Activated T-cell treated with anti-CD3 and anti-CD28 coated beads for 24 hours (primary cell): ENCODE data around the gene PGGHG.
"Not testable (repeated sequence)": the region's sequence is repeated elsewhere in the genome, so short reads cannot be mapped to it uniquely, and the experiment has no call there.

Experiments
- DNase-seq: peaks from one replicate; pipeline ENCODE4 v3.0.0-alpha.2; 2020; ENCODE audit warnings: low read depth

PGGHG gene

DNA sequence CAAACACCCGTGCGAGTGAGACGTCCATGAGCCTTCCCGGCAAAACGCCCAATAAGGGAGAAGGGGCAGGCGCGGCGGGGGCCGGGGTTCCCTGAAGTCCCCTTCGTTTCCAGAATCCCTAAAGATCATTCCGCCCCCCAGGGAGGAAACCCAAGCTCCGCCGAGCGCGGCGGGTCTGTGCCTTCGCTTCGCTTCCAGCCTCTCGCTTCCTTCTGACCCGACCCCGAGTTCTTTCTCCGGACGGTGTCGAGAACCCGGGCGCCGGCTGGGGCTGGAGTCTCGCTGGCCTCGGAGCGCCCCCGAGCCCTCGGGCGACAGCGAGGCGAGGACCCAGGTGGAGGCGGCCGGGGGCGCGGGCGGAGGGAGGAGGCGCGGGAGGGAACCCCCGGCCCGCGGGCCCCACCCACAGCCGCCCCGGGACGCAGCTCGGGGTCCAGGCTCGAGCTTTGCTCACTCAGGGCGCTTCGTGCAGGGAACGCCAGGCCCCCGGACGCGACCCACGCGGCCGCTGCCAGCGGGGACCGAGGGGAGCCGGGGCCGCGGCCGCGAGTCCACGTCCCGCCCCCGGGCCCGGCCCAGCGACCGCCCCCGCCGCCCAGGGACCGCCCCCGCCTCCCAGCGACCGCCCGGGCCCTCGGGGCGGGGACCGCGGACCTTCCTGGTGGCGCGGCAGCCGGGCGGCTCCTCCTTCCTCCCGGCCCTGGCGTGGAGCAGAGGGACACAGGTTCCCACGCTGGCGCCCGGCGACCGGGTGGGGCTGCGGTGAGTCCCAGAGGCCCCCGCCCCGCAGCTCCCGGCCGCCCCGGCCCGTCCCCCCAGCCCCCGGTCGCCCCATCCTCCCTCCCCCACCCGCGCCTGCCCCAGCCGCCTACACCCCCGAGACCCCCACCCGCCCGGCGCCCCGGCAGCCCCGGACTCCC lies at the start of gene PGGHG:
Gene PGGHG, plus strand, starts transcription at position 649 of the 920 bp plus-strand sequence. CDS start 691 bp downstream, outside the sequence.
- no peak for DNase-seq

DNA sequence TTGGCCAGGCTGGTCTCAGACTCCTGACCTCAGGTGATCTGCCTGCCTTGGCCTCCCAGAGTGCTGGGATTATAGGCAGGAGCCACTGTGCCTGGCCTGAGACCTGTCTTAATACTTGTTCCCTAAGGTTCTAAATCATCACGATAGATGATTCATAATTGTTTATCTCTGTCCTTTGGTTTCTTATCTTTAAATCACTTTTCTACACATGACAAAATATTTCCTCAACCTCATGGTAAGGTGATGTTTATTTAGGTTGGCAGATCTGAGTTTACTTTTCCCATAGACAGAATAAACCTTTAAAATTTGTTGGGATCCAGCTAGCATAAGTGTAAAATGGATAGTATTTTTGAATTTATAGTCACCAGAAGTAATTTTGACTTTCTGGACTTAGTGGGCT lies 48.6 kb upstream of the PGGHG start:
- no peak for DNase-seq

DNA sequence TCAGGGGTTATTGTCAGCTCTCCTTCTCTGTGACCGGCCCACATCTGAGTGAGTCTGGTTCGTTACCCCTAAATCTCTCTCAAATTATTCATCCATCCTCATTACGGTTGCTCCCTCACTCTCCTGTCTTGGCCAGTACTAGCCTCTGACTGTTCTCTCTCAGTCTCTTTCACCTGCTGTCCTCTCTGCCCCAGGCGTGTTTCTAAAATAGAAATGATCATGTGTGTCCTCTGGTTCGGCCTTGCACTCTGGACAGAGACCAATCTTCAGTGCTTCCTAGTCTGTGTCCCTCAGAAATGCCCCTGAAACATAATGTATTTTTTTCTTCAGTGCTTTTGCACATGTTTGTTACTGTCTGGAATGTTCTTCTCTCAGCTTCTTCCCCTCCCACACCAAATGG lies 47.3 kb upstream of the PGGHG start:
- DNase-seq = no peak

DNA sequence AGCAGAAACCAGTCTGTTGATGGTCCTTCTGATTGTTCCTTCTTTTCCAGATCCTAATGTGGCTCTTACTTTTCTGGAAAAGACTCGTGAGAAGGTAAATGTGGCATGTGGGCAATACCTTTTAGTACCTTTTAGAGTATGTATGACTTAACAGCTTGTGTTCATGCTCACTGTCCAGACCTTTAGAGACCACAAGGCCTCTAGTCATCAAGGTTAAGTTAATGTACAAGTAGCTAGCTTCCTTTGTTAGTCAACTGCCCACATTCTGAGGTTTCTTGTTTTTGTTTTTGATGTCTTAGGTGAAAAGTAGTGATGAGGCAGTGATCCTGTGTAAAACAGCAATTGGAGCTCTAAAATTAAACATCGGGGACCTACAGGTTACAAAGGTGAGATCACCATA lies 44.5 kb upstream of the PGGHG start:
- DNase-seq = no peak

DNA sequence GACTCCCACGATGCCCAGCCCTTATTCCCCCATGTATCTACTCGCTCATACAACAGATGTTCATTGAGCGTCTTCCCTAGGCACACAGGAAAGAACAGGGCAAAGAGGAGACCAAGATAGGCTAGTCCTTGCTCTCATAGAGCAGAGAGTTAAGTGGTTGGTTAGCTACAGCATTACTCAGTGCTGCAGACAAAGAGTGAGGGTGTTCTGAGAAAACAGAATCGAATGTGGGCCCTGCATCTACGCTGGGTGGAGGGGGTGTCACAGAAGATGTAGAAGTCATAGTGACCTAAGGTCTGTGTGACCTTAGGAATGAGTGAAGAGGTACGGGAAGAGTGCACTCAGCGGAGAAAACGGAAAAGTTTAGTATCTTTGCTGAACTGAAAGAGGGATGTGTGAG lies 39.9 kb upstream of the PGGHG start:
- DNase-seq = no peak

DNA sequence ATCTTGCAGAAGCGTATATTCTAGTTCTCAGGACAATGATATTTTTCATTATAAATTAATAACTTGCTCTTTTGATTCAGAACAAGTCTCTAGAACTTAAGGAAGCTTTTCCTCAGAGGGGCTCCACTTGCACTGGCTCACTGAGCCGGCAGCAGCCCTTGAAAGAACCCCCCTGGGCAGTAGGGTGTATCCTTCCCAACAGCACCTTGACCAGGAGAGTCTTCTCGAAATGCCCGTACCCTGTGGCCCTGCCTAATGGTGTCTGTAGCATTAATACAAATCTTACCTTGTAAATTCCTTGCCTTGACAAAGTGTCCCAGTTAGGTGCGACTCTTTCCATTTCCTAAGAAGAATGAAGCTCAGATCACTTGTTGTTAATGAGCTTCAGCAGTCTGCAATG lies 38.7 kb upstream of the PGGHG start:
- no peak for DNase-seq

DNA sequence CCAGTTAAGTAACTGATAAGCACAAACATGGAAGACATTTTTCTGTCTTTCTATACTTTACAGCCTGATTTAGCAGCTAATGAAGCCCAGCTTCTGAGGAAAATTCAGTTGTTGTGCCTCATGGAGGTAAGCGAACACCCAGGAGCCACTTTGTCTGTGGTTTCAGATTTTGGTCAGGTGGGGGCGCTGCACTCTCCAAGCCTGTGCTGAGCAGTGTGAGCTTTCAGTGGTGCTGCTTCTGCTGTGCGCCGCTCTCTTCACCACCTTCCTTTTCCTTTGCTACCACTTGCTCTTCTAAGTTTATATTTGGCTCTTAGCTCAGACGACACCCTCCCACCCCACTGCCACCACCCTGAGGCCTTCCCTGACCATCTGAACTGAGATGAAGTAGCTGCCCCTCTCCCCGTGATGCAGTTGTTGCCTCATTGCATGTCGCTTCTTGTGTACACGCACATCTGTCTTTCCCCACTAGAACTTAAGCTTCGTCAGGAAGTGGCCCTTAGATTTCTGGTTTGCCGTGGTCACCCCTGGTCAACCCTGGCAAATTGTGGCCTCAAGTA lies 38.1 kb upstream of the PGGHG start:
- DNase-seq = peak; percentile 66

DNA sequence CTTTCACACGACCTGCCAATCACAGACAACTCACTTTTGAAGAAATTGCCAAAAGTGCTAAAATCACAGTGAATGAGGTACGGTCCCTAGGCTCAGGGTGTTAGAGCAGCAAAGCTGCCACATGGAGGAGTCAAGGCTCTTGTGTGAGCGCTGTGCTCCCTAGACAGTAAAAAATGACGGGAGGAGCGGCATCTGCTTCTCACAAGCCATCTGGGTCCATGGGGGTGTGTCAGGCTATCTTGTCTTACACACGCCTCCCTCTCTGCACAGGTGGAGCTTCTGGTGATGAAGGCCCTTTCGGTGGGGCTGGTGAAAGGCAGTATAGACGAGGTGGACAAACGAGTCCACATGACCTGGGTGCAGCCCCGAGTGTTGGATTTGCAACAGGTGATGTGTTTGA lies 37.4 kb upstream of the PGGHG start:
- DNase-seq = no peak

DNA sequence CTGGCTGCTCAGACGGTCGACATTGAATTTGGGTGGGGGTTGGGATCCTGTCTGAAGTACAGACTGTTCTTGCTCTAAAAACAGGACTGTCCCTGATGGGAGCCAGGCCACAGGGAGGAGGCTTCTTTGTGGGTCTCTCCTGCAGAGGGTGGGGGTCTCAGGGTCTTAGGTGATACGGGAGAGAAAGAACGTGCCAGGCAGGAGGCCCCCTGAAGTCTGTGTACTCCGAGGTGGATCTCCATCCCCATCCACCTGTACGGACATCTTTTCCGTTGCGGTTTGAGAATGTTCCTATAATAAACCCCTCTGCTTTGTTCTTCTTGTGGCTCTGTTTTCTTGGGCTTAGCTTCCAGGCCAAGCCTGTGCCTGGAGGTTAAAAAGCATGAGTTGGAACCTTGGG lies 36.3 kb upstream of the PGGHG start:
- no peak for DNase-seq

DNA sequence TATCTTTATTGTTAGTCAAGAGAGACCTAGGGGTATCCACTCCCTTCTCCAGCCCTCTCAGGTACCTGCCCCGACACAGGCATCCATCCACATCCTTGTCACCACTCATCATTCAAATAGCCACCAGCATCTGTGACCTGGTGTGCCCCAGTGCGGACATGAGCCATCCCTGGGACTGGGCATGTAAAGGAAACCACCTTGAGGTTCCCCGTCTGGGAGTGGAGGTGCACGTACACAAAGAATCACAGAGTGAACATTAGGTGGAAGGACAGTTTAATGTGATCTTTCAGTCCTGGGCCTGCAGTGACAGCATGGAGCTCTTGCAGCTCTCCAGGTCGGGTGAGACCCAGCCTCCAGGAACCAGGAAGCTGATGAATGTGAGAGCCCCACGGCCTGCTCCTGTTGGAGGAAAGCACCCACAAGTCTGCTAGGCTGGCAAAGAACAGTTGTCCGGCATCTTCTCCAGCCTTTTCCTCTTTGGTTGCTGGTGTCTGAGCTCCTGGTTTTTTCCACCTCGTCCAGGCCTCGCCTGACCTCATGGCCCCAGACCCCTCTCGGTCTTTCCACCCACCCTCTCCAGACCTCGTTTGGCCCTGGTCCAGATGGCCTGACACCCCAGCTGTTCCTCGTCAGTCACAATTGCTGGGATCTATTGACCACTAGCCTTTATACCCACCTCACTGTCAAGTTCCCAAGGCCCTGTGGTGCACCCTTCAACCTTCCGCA lies 35.6 kb upstream of the PGGHG start:
- no peak for DNase-seq

DNA sequence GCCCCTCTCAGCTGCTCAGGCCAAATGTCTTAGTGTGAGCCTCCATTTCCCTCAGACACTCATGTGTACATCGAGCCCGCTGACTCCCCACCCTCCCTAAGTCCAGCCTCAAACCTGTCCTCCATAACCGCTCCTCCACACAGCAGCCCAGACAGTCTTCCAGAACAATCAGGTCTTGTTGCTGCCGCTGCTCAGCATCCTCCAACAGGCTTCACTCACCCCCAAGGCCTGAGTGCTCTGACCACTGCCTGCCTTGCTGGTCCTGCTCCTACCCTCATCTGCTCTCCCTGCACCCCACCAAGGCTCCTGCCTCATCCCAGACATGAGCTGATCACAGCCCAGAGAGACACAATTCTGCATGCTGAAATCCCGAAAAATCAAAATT lies 35.0 kb upstream of the PGGHG start:
- DNase-seq = no peak

DNA sequence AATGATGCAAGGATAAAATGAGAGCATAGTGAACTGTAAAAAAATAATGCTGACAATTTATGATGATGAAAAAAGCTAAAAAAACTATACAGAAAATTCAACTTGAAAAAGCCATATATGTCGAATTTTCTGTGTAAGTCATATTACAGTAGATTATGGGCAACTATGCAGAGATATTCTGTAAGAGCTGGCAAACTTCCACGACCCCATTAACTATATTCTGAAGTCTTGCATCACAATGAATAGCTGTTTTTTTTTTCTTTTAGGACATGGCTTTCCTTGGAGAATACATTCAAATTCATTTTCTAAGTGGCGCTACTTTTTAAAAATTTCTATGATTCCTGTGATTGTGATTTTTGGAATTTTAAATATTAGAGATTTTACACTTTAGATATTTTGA lies 33.8 kb upstream of the PGGHG start:
- no peak for DNase-seq

DNA sequence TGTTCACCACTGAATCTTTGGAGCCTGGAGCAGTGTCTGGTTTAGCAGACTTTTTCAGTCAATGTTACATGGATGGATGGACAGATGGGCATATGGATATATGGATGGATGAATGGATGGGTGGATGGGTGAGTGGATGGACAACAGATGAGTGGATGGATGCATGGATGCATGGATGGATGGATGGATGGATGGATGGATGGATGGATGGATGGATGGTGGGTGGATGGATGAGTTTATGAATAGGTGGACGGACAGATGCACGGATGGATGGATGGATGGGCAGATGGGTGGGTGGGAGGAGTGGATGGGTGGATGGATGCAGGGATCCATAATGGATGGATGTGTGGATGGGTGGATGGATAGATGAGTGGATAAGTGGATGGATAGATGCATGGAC lies 33.1 kb upstream of the PGGHG start:
- DNase-seq = no peak

DNA sequence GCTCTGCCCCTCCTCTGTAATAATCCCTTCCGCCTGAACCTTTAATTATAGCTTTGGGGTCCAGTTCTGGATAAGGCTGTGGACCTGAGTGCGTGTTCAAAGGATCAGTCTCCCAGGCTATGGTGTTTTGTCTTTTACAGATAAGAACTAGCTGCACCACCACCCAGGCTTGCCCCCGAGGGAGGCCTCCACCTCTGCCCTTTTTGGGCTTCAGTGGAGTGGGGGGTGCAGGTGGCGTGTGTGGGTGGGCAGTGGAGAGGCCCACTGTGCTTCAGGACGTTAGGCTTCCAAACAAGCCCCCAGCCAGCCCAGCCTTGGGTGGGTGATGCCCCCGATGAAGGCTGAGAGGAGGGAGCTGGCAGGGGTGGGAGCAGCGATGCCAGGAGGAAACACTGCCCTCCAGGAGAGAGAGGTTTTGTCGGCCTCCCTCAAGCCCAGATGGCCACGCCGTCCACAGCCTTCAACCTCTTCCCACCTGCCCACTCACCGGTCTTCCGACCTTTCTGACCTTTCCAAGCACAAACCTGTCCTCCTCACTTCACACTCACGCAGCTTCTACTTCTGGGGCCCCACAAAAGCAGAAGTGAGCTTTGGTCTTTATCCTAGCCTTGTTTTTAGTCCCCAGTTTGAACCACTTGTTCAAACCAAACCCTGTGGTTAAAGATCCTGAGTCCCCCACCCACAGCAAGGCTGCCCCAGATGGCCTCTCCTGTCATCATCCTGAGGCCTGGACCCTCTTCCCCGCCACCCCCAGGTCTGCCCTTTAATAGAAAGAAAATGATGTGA lies 31.8 kb upstream of the PGGHG start:
- no peak for DNase-seq

DNA sequence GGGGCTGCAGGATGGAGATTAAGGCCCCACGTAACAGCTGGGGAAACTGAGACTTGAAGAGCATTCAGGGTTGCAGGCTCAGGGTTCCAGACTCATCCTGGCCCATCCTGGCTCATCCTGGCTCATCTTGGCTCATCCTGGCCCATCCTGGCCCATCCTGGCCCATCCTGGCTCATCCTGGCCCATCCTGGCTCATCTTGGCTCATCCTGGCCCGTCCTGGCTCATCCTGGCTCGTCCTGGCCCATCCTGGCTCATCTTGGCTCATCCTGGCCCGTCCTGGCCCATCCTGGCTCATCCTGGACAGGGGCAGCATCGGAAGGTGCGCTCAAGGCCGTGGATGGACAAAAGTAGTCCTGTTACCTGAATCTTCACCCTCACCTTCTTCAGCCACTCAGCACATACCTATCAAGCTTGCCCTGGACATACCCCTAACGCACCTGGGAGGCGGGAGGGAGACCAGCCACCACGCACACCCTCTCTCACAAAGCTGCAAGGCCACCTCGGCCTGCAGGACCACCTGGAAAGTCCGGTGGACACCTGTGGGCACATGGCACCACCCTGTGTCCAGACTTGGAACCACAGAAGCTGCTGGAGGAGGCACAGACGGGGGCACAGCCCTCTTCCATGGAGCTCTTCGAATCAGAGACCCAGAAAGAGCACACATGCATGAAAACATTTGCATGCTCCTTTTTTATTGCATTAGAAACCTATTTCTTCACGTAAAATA lies 31.0 kb upstream of the PGGHG start:
- no peak for DNase-seq

DNA sequence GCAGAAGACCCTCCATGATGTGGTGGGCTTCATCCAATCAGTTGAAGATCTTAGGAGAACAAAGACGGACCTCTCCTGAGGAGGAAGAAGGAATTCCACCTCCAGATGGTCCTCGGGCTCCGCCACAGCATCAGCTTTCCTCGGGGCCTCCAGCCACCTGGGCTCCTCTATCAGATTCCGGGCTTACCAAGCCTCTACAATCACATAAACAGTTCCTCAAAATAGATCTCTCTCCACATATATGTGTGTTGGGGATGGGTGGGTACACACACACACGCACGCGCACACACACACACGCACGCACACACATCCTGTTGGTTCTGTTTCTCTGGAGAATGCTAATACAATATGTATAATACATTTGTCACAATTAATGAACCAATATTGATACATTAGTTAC lies 29.5 kb upstream of the PGGHG start:
- DNase-seq = no peak

DNA sequence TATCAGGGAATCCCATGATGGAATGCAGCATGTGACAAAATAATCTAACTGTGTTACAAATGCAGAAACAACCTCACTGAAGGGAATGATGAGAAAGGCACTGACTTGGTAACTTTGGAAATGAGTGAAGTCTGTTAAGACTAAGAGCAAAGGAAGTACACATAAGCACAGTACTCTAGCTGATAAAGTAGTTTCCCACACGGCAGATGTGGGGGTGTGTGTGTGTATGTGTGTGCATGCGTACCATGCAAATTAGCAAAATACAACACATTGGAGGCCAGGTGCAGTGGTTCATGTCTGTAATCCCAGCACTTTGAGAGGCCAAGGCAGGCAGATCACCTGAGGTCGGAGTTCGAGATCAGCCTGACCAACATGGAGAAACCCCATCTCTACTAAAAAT lies 27.3 kb upstream of the PGGHG start:
- no peak for DNase-seq

DNA sequence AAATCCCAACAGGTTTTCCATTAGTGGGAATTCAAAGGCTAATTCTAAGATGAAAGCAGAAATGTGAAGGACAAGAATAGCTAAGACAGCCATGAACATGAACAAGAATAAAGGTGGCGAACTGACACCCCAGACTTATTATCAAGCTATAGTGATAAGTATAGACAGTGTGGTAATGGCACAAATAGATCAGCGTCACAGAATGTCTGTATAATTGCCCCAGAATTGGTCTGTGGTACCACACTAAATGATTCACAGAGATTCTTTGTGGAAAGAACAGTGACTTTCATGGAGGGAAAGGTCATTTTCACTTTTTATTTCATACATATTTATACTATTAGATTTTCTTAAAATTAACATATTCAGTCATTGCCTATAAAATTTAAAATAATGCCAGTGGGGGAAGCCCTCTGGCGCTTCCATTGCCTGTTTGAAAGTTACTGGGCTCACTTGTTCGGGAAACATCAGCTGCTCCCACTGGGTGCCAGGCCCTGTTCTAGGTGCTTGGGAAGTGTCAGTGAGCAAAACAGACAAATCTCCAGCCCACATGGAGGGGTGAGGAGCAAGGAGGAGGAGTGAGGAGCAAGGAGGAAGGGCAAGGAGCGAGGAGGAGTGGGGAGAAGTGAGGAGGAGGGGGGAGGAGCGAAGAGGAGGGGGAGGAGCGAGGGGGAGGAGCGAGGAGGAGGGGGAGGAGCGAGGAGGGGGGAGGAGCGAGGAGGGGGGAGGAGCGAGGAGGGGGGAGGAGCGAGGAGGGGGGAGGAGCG lies 22.1 kb upstream of the PGGHG start:
- DNase-seq = no peak

DNA sequence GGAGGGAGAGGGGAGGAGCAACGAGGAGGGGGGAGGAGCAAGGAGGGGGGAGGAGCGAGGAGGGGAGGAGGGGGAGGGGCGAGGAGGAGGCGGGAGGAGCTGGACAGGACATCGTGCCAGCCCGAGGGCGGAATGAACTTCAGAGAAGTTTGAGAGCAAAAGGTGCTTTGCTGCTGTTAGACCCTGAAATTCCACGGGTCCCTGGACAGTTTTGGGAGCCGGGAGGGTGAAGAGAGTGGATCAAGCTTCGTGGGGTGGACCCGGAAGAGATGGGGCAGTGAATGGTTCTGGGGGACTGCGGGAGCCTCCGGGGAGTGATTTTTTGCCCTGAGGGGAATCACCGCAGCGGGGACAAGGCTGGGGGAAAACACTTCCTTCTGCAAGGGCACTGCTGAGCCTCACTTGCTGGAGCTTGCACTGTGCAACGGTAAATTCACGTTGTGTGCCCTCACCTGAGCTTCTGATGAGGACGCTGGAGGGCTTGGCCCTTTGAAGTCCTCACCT lies 21.4 kb upstream of the PGGHG start:
- peak; percentile 30 for DNase-seq

DNA sequence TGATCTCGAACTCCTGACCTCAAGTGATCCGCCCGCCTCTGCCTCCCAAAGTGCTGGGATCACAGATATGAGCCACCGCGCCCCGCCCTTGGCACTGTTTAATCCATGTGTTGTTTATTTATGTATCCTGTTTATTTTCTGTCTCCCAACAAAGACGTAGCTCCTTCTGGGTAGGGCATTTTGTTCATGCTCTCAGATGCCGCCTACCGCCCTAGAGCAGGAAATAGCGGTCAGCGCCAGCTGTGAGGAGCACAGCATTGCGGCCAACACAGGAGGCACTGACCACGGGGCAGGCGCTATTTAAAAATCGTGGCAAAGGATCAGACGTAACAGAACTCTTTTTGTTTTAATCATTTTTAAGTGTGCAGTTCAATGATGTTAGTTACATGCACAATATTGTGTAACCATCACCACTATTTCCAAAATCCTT lies 20.2 kb upstream of the PGGHG start:
- DNase-seq = not testable (repeated sequence)
